Measurements from ENCODE around the gene GMDS.

GRCh38 chr6:2081155-2082138 lies 164.0 kb downstream of the GMDS start:
- no peak for TF ChIP-seq CTCF (IDR thresholded peaks at IDR 0.05)
- no peak for TF ChIP-seq HMGXB4 (CRISPR knock-in tag; IDR thresholded peaks at IDR 0.05)
- TF ChIP-seq ZNF121 (CRISPR knock-in tag; IDR thresholded peaks at IDR 0.05): no peak
- TF ChIP-seq IRF2 (CRISPR knock-in tag; IDR thresholded peaks at IDR 0.05; ENCODE audit: borderline replicate concordance, low read depth): no peak
- no peak for TF ChIP-seq JUN (CRISPR knock-in tag; IDR thresholded peaks at IDR 0.05)
- TF ChIP-seq TEAD4 (CRISPR knock-in tag; IDR thresholded peaks at IDR 0.05): no peak
- no peak for TF ChIP-seq SP1 (CRISPR knock-in tag; conservative IDR thresholded peaks at IDR 0.05)
- TF ChIP-seq STAT6 (CRISPR knock-in tag; conservative IDR thresholded peaks at IDR 0.05; ENCODE audit: low read depth): no peak
- TF ChIP-seq ZBTB21 (CRISPR knock-in tag; IDR thresholded peaks at IDR 0.05; ENCODE audit: borderline replicate concordance): no peak
- TF ChIP-seq EMX1 (CRISPR knock-in tag; IDR thresholded peaks at IDR 0.05): no peak
- TF ChIP-seq CREM (CRISPR knock-in tag; IDR thresholded peaks at IDR 0.05): no peak
- no peak for TF ChIP-seq ELF4 (CRISPR knock-in tag; IDR thresholded peaks at IDR 0.05; ENCODE audit: low read depth)
- TF ChIP-seq MAX (CRISPR knock-in tag; IDR thresholded peaks at IDR 0.05): no peak

All from WTC11 (cell line).